Measurements from ENCODE around the gene ANGPT4. TPM values are rescaled to one million over a fixed set of nuclear protein-coding genes. Genes with fewer than 3 reads are reported as not detected.

The ANGPT4 gene
- total and polyA plus RNA-seq, 10 of the 15 experiments (the other 5 are each of a cell fraction or from before 2014, with no cell fraction given) = 0.01 to 0.16 TPM; not detected in 8

DNA sequence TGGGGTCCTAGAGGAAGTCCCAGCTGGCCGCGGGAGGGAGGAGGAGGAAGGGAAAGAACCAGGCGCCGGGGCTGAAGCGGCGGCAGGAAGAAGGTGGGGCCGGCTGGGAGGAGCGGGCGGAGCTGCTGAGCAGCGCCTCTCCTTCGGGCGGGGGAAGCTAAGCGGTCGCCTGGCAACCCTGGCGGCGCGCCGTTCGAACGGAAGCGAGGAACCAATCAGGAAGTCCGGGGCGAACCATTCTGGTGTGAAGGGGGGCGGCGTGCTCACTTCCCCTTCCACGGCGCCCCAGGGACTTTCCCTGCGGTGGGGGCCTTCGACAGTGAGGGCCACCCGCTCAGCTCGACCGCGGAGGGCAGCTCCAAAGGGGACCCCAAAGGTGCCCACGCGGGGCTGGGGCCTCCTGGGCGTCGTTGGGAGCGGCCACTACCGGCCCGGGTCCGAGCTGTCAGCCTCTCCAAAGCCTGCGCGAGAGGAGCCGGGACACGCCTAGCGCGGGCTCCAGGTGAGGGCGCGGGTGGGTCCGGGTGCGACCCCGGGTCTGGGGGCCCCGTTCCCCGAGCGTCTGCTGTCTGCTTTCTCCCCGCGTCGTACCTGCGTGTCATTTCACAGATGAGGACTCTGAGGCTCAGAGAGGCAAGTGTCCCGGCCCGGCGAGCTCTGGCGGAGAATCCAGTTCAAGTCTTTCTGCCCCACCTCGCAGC is 82.5 kb downstream of the ANGPT4 start, which contains the start of gene FAM110A (continued):
- TF ChIP-seq KAT2A (conservative IDR thresholded peaks at IDR 0.05; ENCODE audit: control insufficient read depth, low read depth, low read length) (no peak), MYC (IDR thresholded peaks at IDR 0.05; ENCODE audit: insufficient read depth, insufficient read length, insufficient replicate concordance, low read length, severe bottlenecking) (no peak), ZSCAN29 (IDR thresholded peaks at IDR 0.05) (no peak), POU2F2 (IDR thresholded peaks at IDR 0.05; ENCODE audit: borderline replicate concordance, low read depth, low read length) (0 out of 3 replicates have a peak, but pooled peaks have one; percentile 17), ZZZ3 (IDR thresholded peaks at IDR 0.05; ENCODE audit: control insufficient read depth, insufficient read length, low read depth) (no peak), HCFC1 (IDR thresholded peaks at IDR 0.05; ENCODE audit: low read length) (peak; percentile 40; the same call in 1 of the 2 replicates), YBX1 (IDR thresholded peaks at IDR 0.05) (no peak), SIX5 (IDR thresholded peaks at IDR 0.05; ENCODE audit: low read depth, low read length, severe bottlenecking) (peak; percentile 9), BACH1 (IDR thresholded peaks at IDR 0.05; ENCODE audit: borderline replicate concordance) (peak; percentile 85), POLR2AphosphoS5 (IDR thresholded peaks at IDR 0.05; ENCODE audit: low read length) (no peak), SMC3 (IDR thresholded peaks at IDR 0.05; ENCODE audit: borderline replicate concordance, low read length) (no peak), TBL1XR1 (IDR thresholded peaks at IDR 0.05; ENCODE audit: low read depth, low read length) (no peak), KDM1A (IDR thresholded peaks at IDR 0.05; ENCODE audit: borderline replicate concordance) (no peak), TARDBP (IDR thresholded peaks at IDR 0.05; ENCODE audit: borderline replicate concordance) (no peak), CBFB (IDR thresholded peaks at IDR 0.05; ENCODE audit: low read depth) (peak; percentile 60; the same call in 1 of the 2 replicates), HDGF (IDR thresholded peaks at IDR 0.05) (no peak; the same call in 1 of the 2 replicates), TCF3 (IDR thresholded peaks at IDR 0.05; ENCODE audit: borderline replicate concordance, insufficient read depth, low read depth, low read length) (0 out of 2 replicates have a peak, but pooled peaks have one; percentile 35), LARP7 (IDR thresholded peaks at IDR 0.05) (no peak; the same call in 1 of the 2 replicates), EGR1 (IDR thresholded peaks at IDR 0.05; ENCODE audit: borderline replicate concordance in 1 of 2, low read depth in 2 of 2, low read length in 2 of 2) (no peak), CHD1 (IDR thresholded peaks at IDR 0.05; ENCODE audit: low read depth, low read length) (peak; percentile 98), RCOR1 (conservative IDR thresholded peaks at IDR 0.05; ENCODE audit: low read depth, low read length) (no peak), MTA3 (IDR thresholded peaks at IDR 0.05; ENCODE audit: borderline replicate concordance, low read length) (no peak), CHD4 (IDR thresholded peaks at IDR 0.05) (no peak), STAT1 (conservative IDR thresholded peaks at IDR 0.05) (peak; percentile 30; the same call in 1 of the 2 replicates), ESRRA (IDR thresholded peaks at IDR 0.05; ENCODE audit: low read length) (no peak), SRF (IDR thresholded peaks at IDR 0.05; ENCODE audit: low read depth in 2 of 2, low read length in 2 of 2) (no peak), ZNF217 (IDR thresholded peaks at IDR 0.05) (peak; percentile 38; the same call in 1 of the 2 replicates)
- TF ChIP-seq, protein P1, sequence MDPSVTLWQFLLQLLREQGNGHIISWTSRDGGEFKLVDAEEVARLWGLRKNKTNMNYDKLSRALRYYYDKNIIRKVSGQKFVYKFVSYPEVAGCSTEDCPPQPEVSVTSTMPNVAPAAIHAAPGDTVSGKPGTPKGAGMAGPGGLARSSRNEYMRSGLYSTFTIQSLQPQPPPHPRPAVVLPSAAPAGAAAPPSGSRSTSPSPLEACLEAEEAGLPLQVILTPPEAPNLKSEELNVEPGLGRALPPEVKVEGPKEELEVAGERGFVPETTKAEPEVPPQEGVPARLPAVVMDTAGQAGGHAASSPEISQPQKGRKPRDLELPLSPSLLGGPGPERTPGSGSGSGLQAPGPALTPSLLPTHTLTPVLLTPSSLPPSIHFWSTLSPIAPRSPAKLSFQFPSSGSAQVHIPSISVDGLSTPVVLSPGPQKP (IDR thresholded peaks at IDR 0.05; ENCODE audit: low read depth, low read length) = no peak; the same call in 1 of the 2 replicates
- TF ChIP-seq, protein P2, sequence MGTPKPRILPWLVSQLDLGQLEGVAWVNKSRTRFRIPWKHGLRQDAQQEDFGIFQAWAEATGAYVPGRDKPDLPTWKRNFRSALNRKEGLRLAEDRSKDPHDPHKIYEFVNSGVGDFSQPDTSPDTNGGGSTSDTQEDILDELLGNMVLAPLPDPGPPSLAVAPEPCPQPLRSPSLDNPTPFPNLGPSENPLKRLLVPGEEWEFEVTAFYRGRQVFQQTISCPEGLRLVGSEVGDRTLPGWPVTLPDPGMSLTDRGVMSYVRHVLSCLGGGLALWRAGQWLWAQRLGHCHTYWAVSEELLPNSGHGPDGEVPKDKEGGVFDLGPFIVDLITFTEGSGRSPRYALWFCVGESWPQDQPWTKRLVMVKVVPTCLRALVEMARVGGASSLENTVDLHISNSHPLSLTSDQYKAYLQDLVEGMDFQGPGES (IDR thresholded peaks at IDR 0.05) = peak; percentile 51; the same call in 1 of the 2 replicates
- TF ChIP-seq, protein P3, sequence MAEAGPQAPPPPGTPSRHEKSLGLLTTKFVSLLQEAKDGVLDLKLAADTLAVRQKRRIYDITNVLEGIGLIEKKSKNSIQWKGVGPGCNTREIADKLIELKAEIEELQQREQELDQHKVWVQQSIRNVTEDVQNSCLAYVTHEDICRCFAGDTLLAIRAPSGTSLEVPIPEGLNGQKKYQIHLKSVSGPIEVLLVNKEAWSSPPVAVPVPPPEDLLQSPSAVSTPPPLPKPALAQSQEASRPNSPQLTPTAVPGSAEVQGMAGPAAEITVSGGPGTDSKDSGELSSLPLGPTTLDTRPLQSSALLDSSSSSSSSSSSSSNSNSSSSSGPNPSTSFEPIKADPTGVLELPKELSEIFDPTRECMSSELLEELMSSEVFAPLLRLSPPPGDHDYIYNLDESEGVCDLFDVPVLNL (IDR thresholded peaks at IDR 0.05; ENCODE audit: low read depth, low read length) = peak; percentile 99
